NCI-H2227 treated with DMSO at 0.1 percent for 48 hours (cell line): Measurements from ENCODE around the gene TRMT1.
A peak's percentile ranks its signal among the peaks of the same experiment; 100 is the strongest.
"Not testable (repeated sequence)": the region's sequence is repeated elsewhere in the genome, so short reads cannot be mapped to it uniquely, and the experiment has no call there.

ENCODE experiments used
- DNase-seq: peaks from one replicate; lab custom pipeline; 2025; lab: John Stamatoyannopoulos, UW

Gene TRMT1

GRCh38 chr19:13150187-13150930 is 33.8 kb upstream of the TRMT1 start, which contains the start of the genes IER2 and STX10:
IER2 (plus strand) TSS chr19:13150411; CDS start chr19:13153187, 2,776 bp downstream.
STX10 (minus strand) TSS chr19:13150375; CDS start chr19:13150173, 202 bp downstream.
- peak; percentile 71 for DNase-seq

GRCh38 chr19:13149628-13150186 is 33.2 kb upstream of the TRMT1 start:
- peak; percentile 17 for DNase-seq

DNA sequence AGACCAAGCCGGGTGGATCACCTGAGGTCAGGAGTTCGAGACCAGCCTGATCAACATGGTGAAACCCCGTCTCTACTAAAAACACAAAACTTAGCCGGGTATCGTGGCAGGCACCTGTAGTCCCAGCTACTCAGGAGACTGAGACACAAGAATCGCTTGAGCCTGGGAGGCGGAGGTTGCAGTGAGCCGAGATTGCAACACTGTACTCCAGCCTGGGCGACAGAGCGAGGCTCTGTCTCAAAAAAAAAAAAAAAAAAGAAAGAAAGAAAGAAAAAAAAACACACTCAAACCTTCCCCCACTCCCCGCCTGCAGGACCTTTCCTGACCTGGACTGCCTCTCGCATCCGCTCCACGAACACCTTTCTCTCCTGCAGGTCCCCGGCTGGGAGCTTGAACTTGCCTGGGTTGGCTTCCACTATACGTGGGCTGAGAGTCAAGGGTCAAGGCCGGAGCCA is 32.7 kb upstream of the TRMT1 start:
- DNase-seq: not testable (repeated sequence)

GRCh38 chr19:13146763-13147563 is 30.4 kb upstream of the TRMT1 start:
- no peak for DNase-seq

GRCh38 chr19:13139633-13140311 is 23.2 kb upstream of the TRMT1 start:
- DNase-seq: no peak

DNA sequence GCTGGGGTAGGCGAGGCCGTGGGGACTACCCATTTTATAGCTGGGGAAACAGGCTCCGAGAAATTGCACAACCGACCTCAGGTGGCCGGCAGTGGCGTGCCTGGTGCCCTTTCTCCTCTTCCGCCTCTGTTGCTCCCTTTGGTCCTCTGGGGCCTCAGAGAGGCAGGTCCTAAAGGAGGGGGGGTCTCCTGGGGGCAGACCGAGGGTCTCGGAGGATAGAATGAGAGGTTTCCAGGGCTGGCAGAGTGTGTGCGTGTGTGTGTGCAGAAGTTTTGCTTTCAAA is 22.3 kb upstream of the TRMT1 start:
- no peak for DNase-seq

- DNase-seq: no peak
Observed at GRCh38 chr19:13138171-13138915, 21.8 kb upstream of the TRMT1 start.

DNA sequence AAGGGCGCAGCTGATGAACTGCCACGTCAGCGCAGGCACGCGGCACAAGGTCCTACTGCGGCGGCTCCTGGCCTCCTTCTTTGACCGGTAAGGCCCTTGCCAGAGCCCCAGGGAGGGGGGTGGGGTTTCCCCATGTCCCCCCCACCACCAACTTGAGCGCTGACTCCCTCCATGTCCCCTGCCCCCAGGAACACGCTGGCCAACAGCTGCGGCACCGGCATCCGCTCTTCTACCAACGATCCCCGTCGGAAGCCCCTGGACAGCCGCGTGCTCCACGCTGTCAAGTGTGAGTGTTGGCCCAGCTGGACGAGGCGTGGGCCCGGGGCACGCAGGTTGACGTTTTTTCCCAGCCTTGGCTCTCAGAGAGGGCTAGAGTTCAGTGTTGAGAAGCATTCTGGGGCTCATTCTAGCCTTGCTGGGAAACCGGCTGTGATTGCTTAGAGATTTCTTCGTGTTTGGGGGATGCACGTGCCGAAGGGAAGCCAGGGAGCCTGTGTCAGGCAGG is 20.8 kb upstream of the TRMT1 start:
- DNase-seq: no peak

DNA sequence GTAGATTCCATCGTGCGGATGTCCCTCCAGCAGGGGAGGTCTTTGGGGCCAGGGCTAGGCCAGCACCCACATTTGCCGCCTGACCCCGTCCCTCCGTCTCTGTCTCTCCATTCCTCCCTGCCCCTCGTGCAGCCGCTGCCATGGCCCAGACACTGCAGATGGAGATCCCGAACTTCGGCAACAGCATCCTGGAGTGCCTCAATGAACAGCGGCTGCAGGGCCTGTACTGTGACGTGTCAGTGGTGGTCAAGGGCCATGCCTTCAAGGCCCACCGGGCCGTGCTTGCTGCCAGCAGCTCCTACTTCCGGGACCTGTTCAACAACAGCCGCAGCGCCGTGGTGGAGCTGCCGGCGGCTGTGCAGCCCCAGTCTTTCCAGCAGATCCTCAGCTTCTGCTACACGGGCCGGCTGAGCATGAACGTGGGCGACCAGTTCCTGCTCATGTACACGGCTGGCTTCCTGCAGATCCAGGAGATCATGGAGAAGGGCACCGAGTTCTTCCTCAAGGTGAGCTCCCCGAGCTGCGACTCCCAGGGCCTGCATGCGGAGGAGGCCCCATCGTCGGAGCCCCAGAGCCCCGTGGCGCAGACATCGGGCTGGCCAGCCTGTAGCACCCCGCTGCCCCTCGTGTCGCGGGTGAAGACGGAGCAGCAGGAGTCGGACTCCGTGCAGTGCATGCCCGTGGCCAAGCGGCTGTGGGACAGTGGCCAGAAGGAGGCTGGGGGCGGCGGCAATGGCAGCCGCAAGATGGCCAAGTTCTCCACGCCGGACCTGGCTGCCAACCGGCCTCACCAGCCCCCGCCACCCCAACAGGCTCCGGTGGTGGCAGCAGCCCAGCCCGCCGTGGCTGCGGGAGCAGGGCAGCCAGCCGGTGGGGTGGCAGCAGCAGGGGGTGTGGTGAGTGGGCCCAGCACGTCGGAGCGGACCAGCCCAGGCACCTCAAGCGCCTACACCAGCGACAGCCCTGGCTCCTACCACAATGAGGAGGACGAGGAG is 18.8 kb upstream of the TRMT1 start:
- DNase-seq: no peak

- no peak for DNase-seq
Observed at GRCh38 chr19:13134626-13135025, 18.1 kb upstream of the TRMT1 start.

- no peak for DNase-seq
Observed at GRCh38 chr19:13133241-13133870, 16.8 kb upstream of the TRMT1 start.

GRCh38 chr19:13132471-13133180 is 16.1 kb upstream of the TRMT1 start:
- DNase-seq: no peak

DNA sequence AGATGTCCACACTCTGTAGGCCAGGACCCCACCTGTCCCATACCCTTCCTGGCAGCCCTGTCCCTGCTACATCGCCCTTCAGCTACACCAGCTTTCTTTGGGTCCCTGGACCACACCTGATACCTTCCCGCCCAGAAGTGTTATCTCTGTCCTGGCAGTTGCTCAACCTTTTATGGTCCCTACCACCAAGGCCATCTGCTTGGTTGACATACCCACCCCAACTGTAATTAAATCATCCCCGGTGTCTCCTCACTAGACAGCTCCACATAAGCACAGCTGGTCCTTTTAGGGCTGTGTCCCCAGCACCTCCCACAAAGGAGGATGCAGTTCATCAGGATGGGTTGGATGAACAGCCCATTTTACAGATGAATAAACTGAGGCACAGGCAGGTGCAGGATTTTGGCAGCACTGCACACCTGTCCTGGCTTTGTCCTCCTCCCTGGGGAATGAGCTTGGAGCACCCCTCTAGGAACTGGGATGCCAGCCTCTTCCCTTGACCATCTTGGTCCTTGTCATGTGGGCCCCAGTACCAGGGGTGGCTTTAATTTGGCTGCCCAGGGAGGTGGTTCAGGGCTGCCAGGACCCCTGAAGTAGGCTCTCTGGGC is 14.4 kb upstream of the TRMT1 start:
- no peak for DNase-seq

DNA sequence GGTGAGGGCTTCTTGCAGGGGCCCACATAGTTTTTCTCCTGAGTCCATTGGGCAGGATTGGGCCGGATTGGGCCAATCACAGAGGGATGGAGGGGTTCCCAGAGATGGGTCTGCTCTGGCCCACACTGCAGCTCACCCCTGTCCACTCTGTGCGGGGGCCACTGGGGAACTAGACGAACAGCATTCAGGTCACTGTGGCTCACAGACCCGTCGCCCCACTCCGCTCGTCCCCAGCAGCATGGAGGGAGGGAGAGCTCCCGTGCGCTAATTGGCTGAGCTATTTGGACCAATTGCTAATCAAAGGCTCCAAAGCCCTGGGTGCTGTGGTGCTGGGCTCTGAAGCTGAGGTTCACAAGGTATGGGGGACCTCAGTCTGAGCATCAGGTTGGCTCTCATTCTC is 12.8 kb upstream of the TRMT1 start:
- DNase-seq: no peak

DNA sequence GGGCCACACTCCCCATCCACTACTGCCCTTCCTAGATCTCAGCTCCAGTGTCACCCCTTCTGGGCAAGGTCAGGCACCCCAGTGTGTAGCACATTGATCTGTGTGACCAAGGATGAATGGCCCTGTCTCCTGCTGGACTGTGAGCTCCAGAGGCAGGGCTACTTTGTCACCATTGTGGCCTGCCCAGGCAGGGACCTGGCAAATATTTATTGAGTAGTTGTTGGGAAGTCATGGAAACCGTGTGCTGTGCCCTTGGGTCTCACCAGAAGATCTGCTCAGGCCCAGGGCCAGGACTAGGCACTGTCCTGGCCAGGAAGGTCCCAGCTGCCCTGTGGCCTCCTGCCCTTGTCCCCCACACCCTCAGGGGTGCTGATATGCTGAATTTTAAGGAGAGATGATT is 12.0 kb upstream of the TRMT1 start:
- DNase-seq: no peak

- DNase-seq: no peak
Observed at GRCh38 chr19:13127811-13128575, 11.5 kb upstream of the TRMT1 start.

- DNase-seq: no peak
Observed at GRCh38 chr19:13127051-13127450, 10.5 kb upstream of the TRMT1 start.
